HS-27A (cell line): ENCODE results near the gene RPTOR.

Experiments
- DNase-seq: peaks from one replicate; pipeline ENCODE4 v3.0.0-alpha.2; 2012; ENCODE audit warnings: low read depth, missing footprints

Gene RPTOR

GRCh38 chr17:80668375-80669148, 123.9 kb downstream of the RPTOR start:
- DNase-seq, result no peak

DNA sequence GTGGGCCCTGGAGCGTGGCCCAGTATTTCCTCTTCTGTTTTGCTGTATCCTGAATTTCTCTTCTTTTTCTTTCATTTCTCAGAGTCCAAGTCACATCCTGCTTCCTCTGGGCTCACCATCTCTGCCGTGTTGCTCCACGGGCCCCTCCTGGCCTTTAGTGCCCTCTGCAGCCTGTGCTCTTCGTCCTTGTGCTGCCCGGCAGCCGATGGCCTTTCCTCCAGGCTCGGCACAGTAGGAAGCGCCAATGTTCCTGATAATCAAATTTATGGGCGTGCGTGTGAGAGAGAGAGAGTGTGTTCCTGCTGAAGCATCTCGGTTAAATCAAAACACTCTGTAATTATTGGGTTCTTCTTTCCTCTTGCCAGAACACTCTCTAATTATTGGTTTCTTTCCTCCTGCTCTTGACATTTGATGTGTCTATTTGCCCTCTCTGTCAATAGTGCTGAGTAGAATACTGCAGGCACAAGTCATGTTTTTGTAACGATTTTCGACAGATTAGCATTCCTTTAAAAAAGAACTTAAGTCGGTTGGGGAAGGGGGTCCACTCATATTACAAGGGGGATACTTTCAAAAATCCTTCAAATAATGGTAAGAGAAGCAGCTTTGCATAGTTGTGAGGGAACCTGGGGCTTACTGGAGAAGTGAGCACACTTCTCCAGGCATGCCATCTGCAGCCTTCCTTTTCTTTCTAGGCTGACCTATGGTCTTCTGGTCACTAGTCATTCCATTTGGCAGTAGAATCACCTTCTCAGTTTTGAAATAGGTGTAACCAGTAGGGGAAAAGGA, 126.6 kb downstream of the RPTOR start:
- no peak for DNase-seq

- no peak for DNase-seq
These were observed 127.1 kb downstream of the RPTOR start for GRCh38 chr17:80671825-80672110.

- DNase-seq, result no peak
These were observed 128.7 kb downstream of the RPTOR start for GRCh38 chr17:80673152-80673920.

DNA sequence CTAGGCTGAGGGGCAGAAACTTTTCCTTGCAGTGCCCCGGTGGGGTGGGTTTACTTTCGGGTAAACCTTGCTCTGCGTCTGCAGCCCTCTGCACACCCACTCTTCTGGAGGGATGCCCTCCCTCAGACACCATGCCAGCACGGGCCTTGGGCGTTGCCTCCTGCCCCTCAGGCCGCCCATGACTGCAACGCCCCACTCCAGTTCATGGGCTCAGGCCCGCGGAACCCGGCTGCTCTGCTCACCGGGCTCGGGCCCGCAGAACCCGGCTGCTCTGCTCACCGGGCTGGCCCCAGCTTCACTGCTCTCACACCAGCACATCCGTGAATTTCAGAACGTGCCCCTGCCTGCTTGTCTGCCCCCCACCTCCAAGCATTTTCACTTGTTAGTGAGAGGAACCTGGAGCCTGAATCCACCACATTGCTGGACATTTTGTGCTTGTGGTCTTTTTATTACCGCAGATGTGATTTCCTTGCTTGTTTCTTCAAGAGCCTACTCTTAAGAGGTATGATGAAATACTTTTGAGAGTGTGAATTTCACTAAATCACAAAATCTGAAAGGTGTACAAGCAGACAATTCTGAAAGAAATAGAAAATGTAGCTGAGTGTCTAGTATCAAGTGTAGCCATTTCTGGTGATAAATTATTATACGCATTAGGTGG, 130.9 kb downstream of the RPTOR start:
- DNase-seq, result no peak

DNA sequence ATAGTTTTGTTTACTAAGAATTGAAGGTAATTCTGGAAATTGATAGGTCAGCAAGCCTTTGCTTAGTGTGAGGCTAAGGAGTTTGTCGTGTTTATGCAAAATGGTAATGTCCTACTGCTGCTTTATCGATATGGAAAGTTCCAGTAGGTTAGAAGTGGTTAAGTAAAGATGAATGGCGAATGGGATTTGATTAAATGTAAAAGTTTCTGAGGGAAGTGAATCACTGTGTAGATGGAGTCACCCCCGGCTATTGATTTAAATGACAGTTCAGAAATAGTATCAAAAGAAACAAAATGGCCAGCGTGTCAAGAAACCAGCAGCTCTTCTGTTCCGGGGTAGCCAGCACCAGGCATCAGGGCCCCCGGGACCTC, 131.4 kb downstream of the RPTOR start:
- no peak for DNase-seq

GRCh38 chr17:80676564-80676963, 131.9 kb downstream of the RPTOR start:
- DNase-seq, result no peak

DNA sequence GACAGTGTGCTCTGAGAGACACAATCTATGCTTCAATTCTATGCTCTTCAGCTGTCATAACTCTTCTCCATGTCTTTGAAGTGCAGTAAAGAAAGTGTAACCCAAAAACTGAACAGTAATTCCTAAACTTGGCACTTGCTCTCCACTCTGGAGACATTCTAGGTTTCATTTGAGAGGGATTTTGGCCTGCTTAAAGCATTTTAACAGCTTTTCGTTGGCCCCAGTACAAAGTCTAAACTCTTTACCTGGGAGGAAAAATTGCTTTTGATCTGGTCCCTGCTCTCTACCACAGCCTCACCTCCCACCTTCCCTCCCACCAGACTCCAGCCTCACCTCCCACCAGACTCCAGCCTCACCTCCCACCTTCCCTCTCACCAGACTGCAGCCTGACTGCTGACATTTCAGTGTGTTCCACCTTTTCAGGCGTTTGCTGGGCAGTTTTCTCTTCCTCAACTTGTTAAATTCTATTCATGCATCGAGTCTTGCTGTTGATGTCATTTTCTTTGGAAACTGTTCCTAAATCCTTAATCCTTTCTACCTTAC, 132.6 kb downstream of the RPTOR start:
- DNase-seq, result no peak

- DNase-seq, result no peak
These were observed 135.2 kb downstream of the RPTOR start for GRCh38 chr17:80679816-80680215.

DNA sequence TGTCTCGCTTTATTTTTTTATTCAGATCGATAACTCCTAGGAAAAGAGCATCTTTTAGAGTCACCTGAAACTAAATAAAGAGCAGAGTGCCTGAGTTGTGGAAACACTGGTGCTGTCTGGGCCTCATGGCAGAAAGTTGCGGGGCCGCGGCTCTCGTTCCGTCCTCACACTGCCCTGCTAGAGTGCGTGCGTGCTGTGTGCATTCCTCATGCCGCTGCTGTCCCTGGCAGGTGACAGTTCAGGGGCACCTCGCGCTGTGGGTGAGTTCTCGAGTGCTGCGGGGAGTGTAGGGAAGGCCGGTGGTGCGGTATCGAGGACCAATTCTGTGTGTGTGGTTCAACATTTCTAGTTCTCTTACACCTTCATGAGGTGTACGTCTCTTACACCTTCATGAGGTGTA, 136.6 kb downstream of the RPTOR start:
- no peak for DNase-seq

DNA sequence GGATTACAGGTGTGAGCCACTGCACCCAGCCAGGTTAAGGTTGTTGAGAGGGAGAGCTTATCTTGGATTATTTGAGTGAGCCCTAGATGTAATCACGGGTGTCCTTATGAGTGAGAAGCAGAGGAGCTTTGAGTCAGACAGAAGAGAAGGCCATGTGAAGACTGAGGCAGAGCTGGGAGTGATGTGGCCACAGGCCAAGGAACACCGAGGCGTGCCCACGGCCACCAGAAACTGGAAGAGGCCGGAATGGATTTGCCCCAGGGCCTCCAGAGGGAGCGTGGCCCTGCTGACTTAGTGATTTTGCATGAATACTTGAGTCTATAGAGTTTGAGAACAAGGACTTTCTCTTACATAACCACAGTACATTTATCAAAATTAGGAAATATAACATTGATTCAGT, 137.7 kb downstream of the RPTOR start:
- no peak for DNase-seq

DNA sequence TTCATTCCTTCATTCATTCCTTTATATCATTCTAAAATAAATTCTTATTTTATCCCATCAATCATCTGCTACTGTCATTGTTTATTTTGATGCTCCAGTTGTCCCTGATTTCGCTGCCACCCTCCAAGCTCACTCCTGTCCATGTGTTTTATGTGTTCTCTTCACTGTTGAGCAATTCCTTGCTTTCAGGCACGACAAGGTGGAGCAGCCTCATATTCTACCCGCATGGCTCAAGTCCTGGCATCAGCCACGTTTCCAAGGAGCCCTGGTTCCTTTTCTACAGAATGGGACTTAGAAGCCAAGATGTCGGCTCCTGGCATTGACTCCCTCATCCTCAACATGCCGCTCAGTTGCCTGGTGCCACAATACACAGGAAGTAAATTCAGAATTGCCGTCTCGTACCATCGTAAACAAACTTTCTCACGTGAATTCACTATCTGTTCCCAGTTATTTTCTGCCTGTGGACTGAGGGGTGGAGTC, 139.0 kb downstream of the RPTOR start:
- DNase-seq, result no peak

- no peak for DNase-seq
These were observed 143.2 kb downstream of the RPTOR start for GRCh38 chr17:80687839-80688238.

GRCh38 chr17:80689129-80689619, 144.5 kb downstream of the RPTOR start:
- DNase-seq, result no peak

DNA sequence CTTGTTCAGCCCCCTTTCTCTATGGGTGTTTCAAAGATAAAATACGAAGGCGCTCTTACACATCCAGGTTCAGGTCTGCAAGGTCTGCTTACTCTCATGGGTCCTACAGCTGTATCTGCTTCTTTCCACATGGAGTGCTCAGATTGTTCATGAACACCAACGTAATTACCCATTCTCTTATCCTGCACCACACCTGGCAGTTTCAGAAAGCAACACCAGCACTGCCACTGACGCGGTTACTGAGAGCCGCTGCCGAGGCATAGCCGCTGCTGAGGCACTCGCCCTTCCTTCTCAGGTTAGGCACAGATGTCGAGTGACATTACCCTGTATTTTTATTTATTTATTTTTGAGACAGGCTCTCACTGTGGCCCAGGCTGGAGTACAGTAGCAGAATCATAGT, 147.1 kb downstream of the RPTOR start:
- DNase-seq, result no peak

- no peak for DNase-seq
These were observed 148.4 kb downstream of the RPTOR start for GRCh38 chr17:80692931-80693467.

DNA sequence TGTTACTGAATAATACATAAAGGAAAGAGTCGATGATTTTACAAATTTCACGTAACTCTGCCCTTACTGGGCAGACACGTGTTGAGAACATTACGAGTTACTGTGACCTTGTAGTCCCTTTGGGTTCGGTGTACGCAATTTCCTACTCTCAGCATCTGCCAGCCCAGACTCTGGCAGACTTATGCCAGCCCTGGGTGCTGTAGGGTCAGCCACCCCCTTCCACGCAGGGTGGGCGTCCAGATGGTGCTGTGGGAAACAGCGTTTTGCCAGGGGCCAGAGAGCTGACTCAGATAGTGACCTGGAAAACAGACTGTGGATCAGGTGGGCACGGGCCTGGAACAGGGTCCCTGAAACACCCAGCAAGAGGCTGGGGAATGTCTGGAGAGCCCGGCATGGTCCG, 148.9 kb downstream of the RPTOR start:
- DNase-seq, result no peak

DNA sequence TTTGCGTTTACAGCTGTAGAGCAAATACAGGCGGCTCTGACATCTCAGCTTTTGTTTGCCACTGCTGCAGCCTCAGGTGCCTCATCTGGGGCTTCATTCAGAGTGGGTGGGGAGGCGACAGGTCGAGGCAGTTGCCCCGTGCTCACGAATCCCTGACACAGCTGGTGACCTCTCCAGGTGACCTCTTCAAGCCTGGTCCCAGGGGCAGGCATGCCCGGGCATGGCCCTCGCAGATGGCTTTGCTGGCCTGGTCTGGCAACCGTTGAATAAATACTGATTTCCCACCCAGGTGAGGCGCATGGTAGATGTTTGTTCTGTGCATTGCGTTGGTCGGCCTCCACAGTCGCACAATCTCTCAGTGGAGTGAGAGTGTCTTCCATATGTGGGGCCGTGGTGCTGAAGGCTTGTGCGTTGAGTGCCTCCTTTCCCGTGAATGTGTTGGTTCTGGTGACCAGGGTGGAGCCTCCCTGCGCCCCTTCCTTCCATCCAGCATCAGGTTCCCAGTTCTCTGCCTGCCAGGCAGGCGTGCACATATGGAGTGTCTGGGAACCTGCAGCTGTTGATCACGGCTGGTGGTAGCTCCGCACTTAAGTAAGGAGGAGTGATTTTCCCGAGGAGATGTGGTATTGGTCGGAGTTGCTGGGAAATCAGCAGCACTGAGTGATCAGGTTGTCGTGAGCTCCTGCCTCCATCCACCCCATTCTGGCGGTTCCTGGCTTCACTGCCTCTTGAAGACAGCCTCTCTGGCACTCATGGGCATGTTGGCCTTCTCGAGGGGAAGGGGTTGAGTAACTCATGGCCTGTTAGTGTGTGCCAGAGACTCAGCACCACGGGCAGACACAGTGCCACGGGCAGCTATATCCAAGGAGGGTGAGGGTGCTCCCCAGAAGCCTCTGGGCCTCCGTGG, 149.7 kb downstream of the RPTOR start:
- no peak for DNase-seq

GRCh38 chr17:80694992-80695912, 150.6 kb downstream of the RPTOR start:
- DNase-seq, result no peak
